Epithelial cell of proximal tubule (primary cell): ENCODE data around the gene RALGPS1. TPM values are rescaled to one million over a fixed set of nuclear protein-coding genes. Genes with fewer than 3 reads are reported as not detected.

Experiments used
- DNase-seq: peaks from one replicate; pipeline ENCODE4 v3.0.0-alpha.2; 2011; ENCODE audit warnings: low read depth
- H3K4me3 ChIP-seq: 2 replicates; pipeline ENCODE4 v1.5.1; 2011; ENCODE audit warnings: low read depth, mild to moderate bottlenecking, low read length
- total RNA-seq: library from RNA; depleted of rRNA; stranded (reverse); fragments of >200 nt; gene quantifications from 2 replicates; pipeline ENCODE4 v1.2.3, GENCODE V29; 2015
- TF ChIP-seq, protein P1 (sequence below): conservative IDR thresholded peaks from 2 replicates; pipeline ENCODE4 v1.5.1; 2012; ENCODE audit warnings: low read depth, mild to moderate bottlenecking, low read length

Gene RALGPS1
- total RNA-seq, 1 donor from 2014 or later, result 4.0 TPM

GRCh38 chr9:127004946-127005769 lies 90.6 kb downstream of the RALGPS1 start:
- DNase-seq, result peak; percentile 29
- TF ChIP-seq, protein P1, sequence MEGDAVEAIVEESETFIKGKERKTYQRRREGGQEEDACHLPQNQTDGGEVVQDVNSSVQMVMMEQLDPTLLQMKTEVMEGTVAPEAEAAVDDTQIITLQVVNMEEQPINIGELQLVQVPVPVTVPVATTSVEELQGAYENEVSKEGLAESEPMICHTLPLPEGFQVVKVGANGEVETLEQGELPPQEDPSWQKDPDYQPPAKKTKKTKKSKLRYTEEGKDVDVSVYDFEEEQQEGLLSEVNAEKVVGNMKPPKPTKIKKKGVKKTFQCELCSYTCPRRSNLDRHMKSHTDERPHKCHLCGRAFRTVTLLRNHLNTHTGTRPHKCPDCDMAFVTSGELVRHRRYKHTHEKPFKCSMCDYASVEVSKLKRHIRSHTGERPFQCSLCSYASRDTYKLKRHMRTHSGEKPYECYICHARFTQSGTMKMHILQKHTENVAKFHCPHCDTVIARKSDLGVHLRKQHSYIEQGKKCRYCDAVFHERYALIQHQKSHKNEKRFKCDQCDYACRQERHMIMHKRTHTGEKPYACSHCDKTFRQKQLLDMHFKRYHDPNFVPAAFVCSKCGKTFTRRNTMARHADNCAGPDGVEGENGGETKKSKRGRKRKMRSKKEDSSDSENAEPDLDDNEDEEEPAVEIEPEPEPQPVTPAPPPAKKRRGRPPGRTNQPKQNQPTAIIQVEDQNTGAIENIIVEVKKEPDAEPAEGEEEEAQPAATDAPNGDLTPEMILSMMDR, result no peak
- no peak overlapping the region for H3K4me3 ChIP-seq

DNA sequence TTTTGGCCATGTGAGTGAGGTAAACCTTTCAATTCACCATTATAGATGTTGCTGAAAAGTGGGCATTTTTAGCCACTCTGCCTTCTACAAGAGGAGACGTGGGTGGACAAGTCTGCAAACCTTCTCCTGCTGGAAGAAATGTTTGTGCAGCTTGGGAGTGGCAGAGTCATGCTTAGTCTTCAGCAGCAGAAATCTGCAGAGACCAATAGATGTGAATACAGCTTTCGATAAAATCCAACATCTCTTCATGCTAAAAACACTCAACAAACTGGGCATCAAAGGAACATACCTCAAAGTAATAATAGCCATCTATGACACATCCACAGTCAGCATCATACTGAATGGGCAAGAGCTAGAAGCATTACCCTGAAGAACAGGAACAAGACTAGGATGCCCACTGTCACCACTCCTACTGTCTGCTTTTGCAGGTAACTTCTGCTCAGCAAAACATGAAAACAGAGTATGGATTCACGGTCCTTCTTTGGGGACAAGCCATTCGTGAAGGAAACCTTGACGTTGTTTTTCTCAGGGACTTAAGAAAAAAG lies 91.3 kb downstream of the RALGPS1 start:
- TF ChIP-seq, protein P1, result no peak
- DNase-seq, result no peak
- no peak overlapping the region for H3K4me3 ChIP-seq

DNA sequence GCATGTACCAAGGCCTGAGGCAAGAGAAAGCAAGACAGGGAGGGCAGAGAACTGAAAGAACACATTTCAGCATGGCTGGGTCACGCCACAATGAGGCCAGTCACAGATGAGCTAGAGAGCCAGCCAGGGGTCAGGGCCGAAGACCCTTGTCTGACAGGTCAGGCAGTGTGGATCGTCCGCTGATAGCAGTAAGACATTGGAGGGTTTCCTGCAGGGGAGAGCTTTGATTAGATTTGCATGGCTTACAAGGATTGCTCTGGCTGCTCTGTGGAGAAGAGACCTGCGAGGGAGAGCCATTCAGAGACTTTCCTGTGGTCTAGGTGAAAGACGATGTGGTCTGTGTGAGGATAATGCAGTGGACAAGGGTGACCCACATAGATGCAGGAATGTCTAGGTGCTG lies 93.1 kb downstream of the RALGPS1 start:
- H3K4me3 ChIP-seq, result no peak overlapping the region
- DNase-seq, result no peak
- TF ChIP-seq, protein P1, result no peak

GRCh38 chr9:127008076-127008475 lies 93.5 kb downstream of the RALGPS1 start:
- no peak overlapping the region for H3K4me3 ChIP-seq
- TF ChIP-seq, protein P1, result no peak
- no peak for DNase-seq

- no peak for DNase-seq
- TF ChIP-seq, protein P1, result no peak
These were observed 97.2 kb downstream of the RALGPS1 start for GRCh38 chr9:127011772-127012171.

GRCh38 chr9:127012250-127012649 lies 97.7 kb downstream of the RALGPS1 start:
- no peak for DNase-seq
- TF ChIP-seq, protein P1, result no peak
- no peak overlapping the region for H3K4me3 ChIP-seq

More at GRCh38 chr9:127011772-127012171, 97.2 kb downstream of the RALGPS1 start:
- no peak overlapping the region for H3K4me3 ChIP-seq
